Ishikawa (cell line): ENCODE measurements around the gene NMU.

Experiments used
- CEBPB ChIP-seq: IDR thresholded peaks from 2 replicates; pipeline ENCODE4 v1.6.1; 2012
- CREB1 ChIP-seq: IDR thresholded peaks from 2 replicates; pipeline ENCODE4 v1.6.1; 2012; ENCODE audit warnings: low read depth
- EGR1 ChIP-seq: IDR thresholded peaks from 2 replicates; pipeline ENCODE4 v1.6.1; 2012
- EP300 ChIP-seq: IDR thresholded peaks from 2 replicates; pipeline ENCODE4 v1.6.1; 2012; ENCODE audit warnings: borderline replicate concordance
- RAD21 ChIP-seq: IDR thresholded peaks from 2 replicates; pipeline ENCODE4 v1.6.1; 2012; ENCODE audit warnings: low read depth
- TAF1 ChIP-seq: IDR thresholded peaks from 2 replicates; pipeline ENCODE4 v1.6.1; 2012; ENCODE audit warnings: low read depth, mild to moderate bottlenecking
- TCF12 ChIP-seq: IDR thresholded peaks from 2 replicates; pipeline ENCODE4 v1.6.1; 2012; ENCODE audit warnings: low read depth
- TEAD4 ChIP-seq: IDR thresholded peaks from 2 replicates; pipeline ENCODE4 v1.6.1; 2012
- YY1 ChIP-seq: IDR thresholded peaks from 2 replicates; pipeline ENCODE4 v1.6.1; 2012; ENCODE audit warnings: low read depth
- TF ChIP-seq, protein P1 (sequence below): IDR thresholded peaks from 2 replicates; pipeline ENCODE4 v1.6.1; 2012

DNA sequence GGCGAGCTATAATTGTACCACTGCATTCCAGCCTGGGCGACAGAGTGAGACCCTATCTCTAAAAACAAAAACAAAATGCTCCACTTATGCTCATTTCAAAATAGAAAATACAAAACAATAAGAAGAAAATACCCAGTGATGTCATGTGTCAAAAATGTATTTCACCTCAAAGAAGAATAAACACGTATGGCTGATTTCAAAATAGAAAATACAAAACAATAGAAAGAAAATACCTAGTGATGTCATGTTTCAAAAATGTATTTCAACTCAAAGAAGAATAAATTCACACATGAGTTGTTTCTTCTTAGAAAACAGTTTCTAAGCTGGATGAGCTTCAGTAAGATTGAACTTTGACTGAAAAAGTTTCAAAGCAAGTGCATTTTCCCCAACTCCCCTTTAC lies 23.8 kb downstream of the NMU start:
- no peak for TF ChIP-seq RAD21
- 0 out of 2 replicates have a peak, but pooled peaks have one; percentile 33 for TF ChIP-seq TEAD4
- TF ChIP-seq CEBPB = no peak
- TF ChIP-seq EP300 = no peak
- TF ChIP-seq TAF1 = no peak
- no peak for TF ChIP-seq CREB1
- TF ChIP-seq EGR1 = no peak
- no peak for TF ChIP-seq YY1
- TF ChIP-seq, protein P1, sequence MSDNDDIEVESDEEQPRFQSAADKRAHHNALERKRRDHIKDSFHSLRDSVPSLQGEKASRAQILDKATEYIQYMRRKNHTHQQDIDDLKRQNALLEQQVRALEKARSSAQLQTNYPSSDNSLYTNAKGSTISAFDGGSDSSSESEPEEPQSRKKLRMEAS = no peak
- no peak for TF ChIP-seq TCF12
